Hepatocyte (in vitro differentiated cells): ENCODE measurements around the gene CARD9.

ENCODE experiments used
- CTCF ChIP-seq: fragments of 200-600 bp; sonication (generic); IDR thresholded peaks from 2 replicates; pipeline ENCODE4 v1.5.1; 2016; ENCODE audit warnings: antibody characterized with exemption, mild to moderate bottlenecking; ENCODE audit not compliant: poor library complexity
- EZH2 ChIP-seq: fragments of 200-600 bp; sonication (generic); IDR thresholded peaks from 2 replicates; pipeline ENCODE4 v1.6.1; 2016; ENCODE audit warnings: antibody characterized with exemption, mild to moderate bottlenecking, borderline replicate concordance
- EZH2phosphoT487 ChIP-seq: fragments of 200-600 bp; sonication (generic); IDR thresholded peaks from one replicate; pipeline ENCODE4 v1.6.1; 2018; ENCODE audit warnings: antibody characterized with exemption, mild to moderate bottlenecking, low read depth, moderate library complexity; ENCODE audit not compliant: unreplicated experiment, severe bottlenecking

- no peak for TF ChIP-seq CTCF
- TF ChIP-seq EZH2, result no peak
- no peak for TF ChIP-seq EZH2phosphoT487
Observed at GRCh38 chr9:136389396-136389795, 15.9 kb upstream of the CARD9 start.
